OCI-LY7 (cell line): ENCODE measurements around the gene NR2F2. TPM values are rescaled to one million over a fixed set of nuclear protein-coding genes. Genes with fewer than 3 reads are reported as not detected.

Experiments used
- BruUV-seq: library from RNA; stranded (reverse); fragments of 400-500 nt; replicated peaks from 2 replicates; lab custom pipeline; 2021; lab: Mats Ljungman, UMichigan
- CTCF ChIA-PET: fragments of 300-600 bp; sonication (Branson Sonifier 250); formaldehyde crosslinking; loops from one replicate; lab custom pipeline; 2022; ENCODE audit warnings: antibody characterized with exemption; ENCODE audit not compliant: unreplicated experiment; lab: Charles Lee
- POLR2A ChIA-PET: fragments of 300-600 bp; sonication (Branson Sonifier 250); formaldehyde crosslinking; loops from one replicate; lab custom pipeline; 2022; ENCODE audit warnings: antibody characterized with exemption; lab: Charles Lee
- DNase-seq: peaks from one replicate; pipeline ENCODE4 v3.0.0-alpha.2; 2015; ENCODE audit warnings: low spot score
- H2AFZ ChIP-seq: fragments of 200-600 bp; sonication (generic), shearing (Covaris generic); 2 replicates; pipeline ENCODE4 v1.6.1; 2014; ENCODE audit warnings: mild to moderate bottlenecking, antibody characterized with exemption, low read length, moderate library complexity
- H3K27ac ChIP-seq: fragments of 200-600 bp; sonication (generic); 2 replicates; pipeline ENCODE4 v1.5.1; 2014; ENCODE audit warnings: mixed run types, low read depth, mild to moderate bottlenecking, moderate library complexity, low read length, inconsistent platforms; ENCODE audit not compliant: poor library complexity, severe bottlenecking
- H3K36me3 ChIP-seq: fragments of 200-600 bp; sonication (generic); 2 replicates; pipeline ENCODE4 v1.6.1; 2014; ENCODE audit warnings: mild to moderate bottlenecking, antibody characterized with exemption, low read length, moderate library complexity, mixed read lengths; ENCODE audit not compliant: insufficient read depth
- H3K4me1 ChIP-seq: fragments of 200-600 bp; sonication (generic); 2 replicates; pipeline ENCODE4 v1.5.1; 2014; ENCODE audit warnings: mild to moderate bottlenecking, low read length; ENCODE audit not compliant: insufficient read depth, poor library complexity, severe bottlenecking
- H3K4me2 ChIP-seq: fragments of 200-600 bp; sonication (generic); 2 replicates; pipeline ENCODE4 v1.6.1; 2014; ENCODE audit warnings: mild to moderate bottlenecking, low read length
- H3K4me3 ChIP-seq: fragments of 200-600 bp; sonication (generic); 2 replicates; pipeline ENCODE4 v1.5.1; 2014; ENCODE audit warnings: mild to moderate bottlenecking, low read depth, low read length; ENCODE audit not compliant: poor library complexity, severe bottlenecking
- H3K79me2 ChIP-seq: fragments of 200-600 bp; sonication (generic); 2 replicates; pipeline ENCODE4 v1.6.1; 2016; ENCODE audit warnings: low read depth, mild to moderate bottlenecking, low read length, moderate library complexity, mixed read lengths; ENCODE audit not compliant: insufficient read depth
- H3K9me2 ChIP-seq: fragments of 200-600 bp; sonication (generic); 2 replicates; pipeline ENCODE4 v1.6.1; 2016; ENCODE audit warnings: mild to moderate bottlenecking, low read length, mixed read lengths; ENCODE audit not compliant: insufficient read depth
- H3K9me3 ChIP-seq: fragments of 200-600 bp; sonication (generic); 2 replicates; pipeline ENCODE4 v1.6.1; 2014; ENCODE audit warnings: mild to moderate bottlenecking, mixed run types, low read length, mixed read lengths
- H4K20me1 ChIP-seq: fragments of 200-600 bp; sonication (generic); 2 replicates; pipeline ENCODE4 v1.6.1; 2014; ENCODE audit warnings: mild to moderate bottlenecking, antibody characterized with exemption, low read length, moderate library complexity, mixed read lengths; ENCODE audit not compliant: insufficient read depth
- EZH2phosphoT487 ChIP-seq: fragments of 200-600 bp; sonication (generic); IDR thresholded peaks from 2 replicates; pipeline ENCODE4 v1.6.1; 2018; ENCODE audit warnings: low read depth, borderline replicate concordance, mild to moderate bottlenecking, mixed run types, antibody characterized with exemption, low read length, moderate library complexity, mixed read lengths
- intact Hi-C: fragments of 100-400 bp; cut with micrococcal nuclease; formaldehyde crosslinking; loops from one replicate; pipeline ENCODE4 v1.10.0; 2022; ENCODE audit not compliant: unreplicated experiment
- total RNA-seq, 2 experiments: library from RNA; depleted of rRNA in 1 of 2; stranded (reverse); fragments of >200 nt in 1 of 2; shearing (Covaris generic) in 1 of 2; gene quantifications; 2 replicates each; pipeline ENCODE4 v1.2.3, GENCODE V29; 2014 to 2022
- TF ChIP-seq, protein P1 (sequence below): fragments of 200-600 bp; sonication (generic); conservative IDR thresholded peaks from 2 replicates; pipeline ENCODE4 v1.5.1; 2014; ENCODE audit warnings: mild to moderate bottlenecking, antibody characterized with exemption, low read length, moderate library complexity, mixed read lengths

NR2F2 gene
- total RNA-seq, 2 experiments from 2014 or later = not detected

DNA sequence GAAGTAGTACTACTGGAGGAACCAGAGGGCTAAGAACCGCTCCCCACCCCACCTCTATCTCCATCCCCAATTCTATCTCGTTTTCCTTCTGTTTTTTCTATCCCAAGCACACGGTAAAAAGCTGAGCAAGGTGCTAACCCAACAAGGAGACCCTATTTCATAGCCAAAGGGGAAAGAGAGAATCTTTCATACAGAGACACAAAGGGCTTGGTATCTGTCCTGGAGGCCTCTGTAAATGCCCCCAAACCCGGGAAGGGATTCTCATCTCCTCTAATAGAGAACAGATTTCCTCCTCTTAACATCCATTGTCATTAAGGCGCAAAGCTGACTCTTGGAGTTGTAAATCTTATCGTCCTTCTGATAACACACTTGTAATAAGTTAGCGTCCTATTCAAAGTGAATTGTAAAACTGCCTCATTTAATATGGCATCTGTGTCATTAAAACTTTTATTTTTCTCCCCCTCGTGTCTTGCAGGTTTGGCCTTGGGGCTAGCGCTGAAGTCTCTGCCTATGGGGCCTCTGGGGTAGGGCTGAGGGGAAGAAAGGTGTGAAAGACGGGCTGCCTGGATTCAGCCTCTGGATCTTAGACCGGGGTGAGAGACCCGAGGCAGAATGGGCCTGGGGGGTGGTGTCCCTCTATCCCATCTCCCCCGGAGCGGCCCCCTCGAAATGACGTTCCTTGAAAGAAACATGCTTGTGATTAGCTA, 12.1 kb downstream of the NR2F2 start:
- intact Hi-C loops = no loop called here
- ChIA-PET CTCF (no interaction called here), POLR2A (no interaction called here)
- no peak overlapping the region for H3K4me3 ChIP-seq
- H3K79me2 ChIP-seq = no peaks in the 10 kb centered on the region
- H2AFZ ChIP-seq = no peak overlapping the region
- no peak overlapping the region for H3K4me2 ChIP-seq
- H3K4me1 ChIP-seq = no peaks in the 10 kb centered on the region
- H3K36me3 ChIP-seq = no peaks in the 10 kb centered on the region
- TF ChIP-seq, protein P1, sequence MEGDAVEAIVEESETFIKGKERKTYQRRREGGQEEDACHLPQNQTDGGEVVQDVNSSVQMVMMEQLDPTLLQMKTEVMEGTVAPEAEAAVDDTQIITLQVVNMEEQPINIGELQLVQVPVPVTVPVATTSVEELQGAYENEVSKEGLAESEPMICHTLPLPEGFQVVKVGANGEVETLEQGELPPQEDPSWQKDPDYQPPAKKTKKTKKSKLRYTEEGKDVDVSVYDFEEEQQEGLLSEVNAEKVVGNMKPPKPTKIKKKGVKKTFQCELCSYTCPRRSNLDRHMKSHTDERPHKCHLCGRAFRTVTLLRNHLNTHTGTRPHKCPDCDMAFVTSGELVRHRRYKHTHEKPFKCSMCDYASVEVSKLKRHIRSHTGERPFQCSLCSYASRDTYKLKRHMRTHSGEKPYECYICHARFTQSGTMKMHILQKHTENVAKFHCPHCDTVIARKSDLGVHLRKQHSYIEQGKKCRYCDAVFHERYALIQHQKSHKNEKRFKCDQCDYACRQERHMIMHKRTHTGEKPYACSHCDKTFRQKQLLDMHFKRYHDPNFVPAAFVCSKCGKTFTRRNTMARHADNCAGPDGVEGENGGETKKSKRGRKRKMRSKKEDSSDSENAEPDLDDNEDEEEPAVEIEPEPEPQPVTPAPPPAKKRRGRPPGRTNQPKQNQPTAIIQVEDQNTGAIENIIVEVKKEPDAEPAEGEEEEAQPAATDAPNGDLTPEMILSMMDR = no peak
- H3K9me3 ChIP-seq = no peaks in the 10 kb centered on the region
- no peak overlapping the region for H3K27ac ChIP-seq
- H3K9me2 ChIP-seq = no peaks in the 10 kb centered on the region
- no peak for DNase-seq
- BruUV-seq = no TSS peak
- no peaks in the 10 kb centered on the region for H4K20me1 ChIP-seq

DNA sequence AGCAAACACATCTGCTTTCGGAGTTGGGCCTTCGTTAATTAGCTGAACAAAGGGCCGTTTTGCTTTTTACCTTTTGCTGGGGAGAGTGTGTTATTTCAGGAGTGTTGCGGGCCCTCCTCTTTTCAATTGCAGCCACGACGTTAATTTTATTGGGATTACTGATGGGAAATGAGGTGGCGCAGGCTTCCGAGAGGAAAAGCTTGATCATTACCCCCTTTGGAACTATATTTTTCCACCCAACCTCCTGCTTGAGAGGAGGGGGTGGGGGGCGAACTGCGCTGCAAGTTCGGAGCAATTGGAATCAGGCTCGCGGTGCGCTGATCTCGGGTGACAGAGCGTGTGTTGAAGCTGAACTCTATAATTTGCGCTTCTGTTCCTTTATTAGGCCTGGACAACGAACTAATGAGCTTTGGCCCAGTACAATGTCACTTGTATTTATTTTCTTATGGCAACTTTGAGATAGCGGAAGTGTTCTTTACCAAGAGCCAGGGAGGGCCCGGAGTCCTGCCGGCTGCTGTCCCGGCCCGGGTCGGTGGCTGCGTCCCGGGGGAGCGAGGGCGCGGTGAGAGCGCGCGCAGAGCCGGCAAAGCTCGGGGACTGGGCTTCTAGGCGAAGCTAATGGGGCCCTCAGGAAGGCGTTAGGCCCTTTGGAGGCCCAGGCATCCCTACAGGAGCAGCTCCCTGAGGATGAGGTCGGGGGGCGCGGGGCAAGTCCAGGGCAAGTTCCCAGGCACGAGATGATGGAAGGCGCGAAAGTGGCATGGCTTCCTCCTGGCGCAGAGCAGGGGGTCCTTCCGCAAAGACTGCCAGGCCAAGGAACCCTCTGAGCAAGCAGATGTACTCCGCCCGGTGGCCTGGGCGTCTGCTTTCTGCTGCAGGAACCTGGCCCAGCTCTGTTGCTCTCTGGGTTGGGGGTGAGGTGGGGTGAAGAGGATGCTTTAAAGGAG, 12.9 kb downstream of the NR2F2 start:
- Histone ChIP-seq H3K4me2 (no peak overlapping the region), H4K20me1 (no peaks in the 10 kb centered on the region), H2AFZ (no peak overlapping the region), H3K4me3 (no peak overlapping the region), H3K9me3 (no peaks in the 10 kb centered on the region), H3K9me2 (no peaks in the 10 kb centered on the region), H3K4me1 (no peaks in the 10 kb centered on the region), H3K36me3 (no peaks in the 10 kb centered on the region), H3K27ac (no peak overlapping the region), H3K79me2 (no peaks in the 10 kb centered on the region)
- ChIA-PET CTCF (no interaction called here), POLR2A (no interaction called here)
- no peak for TF ChIP-seq EZH2phosphoT487
- TF ChIP-seq, protein P1 = no peak
- intact Hi-C loops = no loop called here
- no peak for DNase-seq
- no TSS peak for BruUV-seq
